H1 (cell line): Measurements from ENCODE around the gene UNK.

ENCODE experiments used
- EZH2 ChIP-seq: fragments of 200-600 bp; sonication (generic); IDR thresholded peaks from 2 replicates; pipeline ENCODE4 v1.7.1; 2012; ENCODE audit warnings: low read depth, mild to moderate bottlenecking, moderate library complexity, low read length, inconsistent platforms; ENCODE audit not compliant: severe bottlenecking
- GTF2F1 ChIP-seq: IDR thresholded peaks from 2 replicates; pipeline ENCODE4 v1.6.1; 2012; ENCODE audit warnings: low read depth, low read length, improper control_type of control experiment, borderline replicate concordance
- KDM5A ChIP-seq: fragments of 200-600 bp; IDR thresholded peaks from 2 replicates; pipeline ENCODE4 v1.7.1; 2012; ENCODE audit warnings: mild to moderate bottlenecking, low read length, inconsistent platforms, mixed read lengths
- POLR2A ChIP-seq, 2 experiments: IDR thresholded peaks; 1 replicate in 1 of 2; 2 replicates in 1 of 2; pipeline ENCODE4 v1.6.1; 2011; ENCODE audit warnings: low read depth in 2 of 2, low read length in 2 of 2, mild to moderate bottlenecking in 2 of 2; ENCODE audit errors: control extremely low read depth in 1 of 2
- POLR2AphosphoS5 ChIP-seq: IDR thresholded peaks from 2 replicates; pipeline ENCODE4 v1.6.1; 2011; ENCODE audit warnings: low read depth, low read length
- RNF2 ChIP-seq: fragments of 200-900, 300-1000 bp; sonication (generic); IDR thresholded peaks from 2 replicates; pipeline ENCODE4 v1.7.1; 2016; ENCODE audit warnings: borderline replicate concordance, low read depth, mild to moderate bottlenecking, antibody characterized with exemption, low read length; ENCODE audit not compliant: poor library complexity, severe bottlenecking; ENCODE audit errors: missing control alignments
- SAP30 ChIP-seq: fragments of 300-600 bp; sonication (generic); IDR thresholded peaks from 2 replicates; pipeline ENCODE4 v1.7.1; 2012; ENCODE audit warnings: low read length, moderate library complexity, mild to moderate bottlenecking, inconsistent platforms; ENCODE audit not compliant: insufficient read depth, insufficient replicate concordance
- SRF ChIP-seq: IDR thresholded peaks from 2 replicates; pipeline ENCODE4 v1.6.1; 2011; ENCODE audit warnings: mild to moderate bottlenecking, low read depth, low read length, moderate library complexity
- SUZ12 ChIP-seq: fragments of 200-600 bp; sonication (generic); IDR thresholded peaks from 2 replicates; pipeline ENCODE4 v1.6.1; 2012; ENCODE audit warnings: mild to moderate bottlenecking, inconsistent platforms, low read length, moderate library complexity, mixed read lengths
- TCF12 ChIP-seq: IDR thresholded peaks from 2 replicates; pipeline ENCODE4 v1.6.1; 2011; ENCODE audit warnings: low read depth, mild to moderate bottlenecking, low read length
- TF ChIP-seq, protein P1 (sequence below), 3 experiments: IDR thresholded peaks; 1 replicate in 2 of 3; 2 replicates in 1 of 3; pipeline versions ENCODE4 v1.5.1 to v1.6.1; 2011; ENCODE audit warnings: low read length in 3 of 3, mild to moderate bottlenecking in 3 of 3, inconsistent platforms in 2 of 3, low read depth in 1 of 3, moderate library complexity in 1 of 3; ENCODE audit not compliant: insufficient read depth in 1 of 3; ENCODE audit errors: control extremely low read depth in 1 of 3

DNA sequence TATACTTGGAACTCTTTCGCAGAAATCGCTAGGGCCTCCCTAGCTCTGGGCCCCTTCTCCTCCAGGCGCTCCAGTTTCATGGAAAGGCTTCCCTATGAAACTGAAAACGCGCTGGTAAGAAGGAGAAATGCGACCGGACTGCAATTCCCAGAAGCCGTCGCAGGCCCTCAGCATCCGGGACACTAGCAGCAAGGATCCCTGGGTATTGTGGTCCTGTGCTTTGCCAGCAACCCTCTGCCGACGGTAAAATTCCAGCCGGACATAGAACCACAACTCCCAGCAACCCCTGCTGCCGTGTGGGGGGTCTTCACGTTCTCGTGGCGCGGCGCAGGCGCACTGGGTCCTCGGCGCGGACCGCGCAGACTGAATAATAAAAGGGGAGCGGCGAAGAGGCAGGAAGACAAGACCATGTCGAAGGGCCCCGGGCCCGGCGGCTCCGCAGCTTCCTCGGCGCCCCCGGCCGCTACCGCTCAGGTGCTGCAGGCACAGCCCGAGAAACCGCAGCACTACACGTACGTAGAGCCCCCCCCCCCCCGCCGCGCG is at the start of gene UNK:
- TF ChIP-seq EZH2 (no peak), SUZ12 (no peak), POLR2A (IDR thresholded peaks at IDR 0.05; ENCODE audit: control extremely low read depth in 1 of 2, low read depth in 2 of 2, low read length in 2 of 2) (peak in 1 of 2 experiments; percentile 89; a peak in 2 of 3 replicates), TCF12 (peak; percentile 79; the same call in 1 of the 2 replicates), SRF (peak; percentile 32; the same call in 1 of the 2 replicates), POLR2AphosphoS5 (peak; percentile 61), RNF2 (no peak), GTF2F1 (no peak), KDM5A (no peak), SAP30 (no peak)
- TF ChIP-seq, protein P1, sequence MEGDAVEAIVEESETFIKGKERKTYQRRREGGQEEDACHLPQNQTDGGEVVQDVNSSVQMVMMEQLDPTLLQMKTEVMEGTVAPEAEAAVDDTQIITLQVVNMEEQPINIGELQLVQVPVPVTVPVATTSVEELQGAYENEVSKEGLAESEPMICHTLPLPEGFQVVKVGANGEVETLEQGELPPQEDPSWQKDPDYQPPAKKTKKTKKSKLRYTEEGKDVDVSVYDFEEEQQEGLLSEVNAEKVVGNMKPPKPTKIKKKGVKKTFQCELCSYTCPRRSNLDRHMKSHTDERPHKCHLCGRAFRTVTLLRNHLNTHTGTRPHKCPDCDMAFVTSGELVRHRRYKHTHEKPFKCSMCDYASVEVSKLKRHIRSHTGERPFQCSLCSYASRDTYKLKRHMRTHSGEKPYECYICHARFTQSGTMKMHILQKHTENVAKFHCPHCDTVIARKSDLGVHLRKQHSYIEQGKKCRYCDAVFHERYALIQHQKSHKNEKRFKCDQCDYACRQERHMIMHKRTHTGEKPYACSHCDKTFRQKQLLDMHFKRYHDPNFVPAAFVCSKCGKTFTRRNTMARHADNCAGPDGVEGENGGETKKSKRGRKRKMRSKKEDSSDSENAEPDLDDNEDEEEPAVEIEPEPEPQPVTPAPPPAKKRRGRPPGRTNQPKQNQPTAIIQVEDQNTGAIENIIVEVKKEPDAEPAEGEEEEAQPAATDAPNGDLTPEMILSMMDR (IDR thresholded peaks at IDR 0.05; ENCODE audit: control extremely low read depth in 1 of 3, insufficient read depth in 1 of 3, low read depth in 1 of 3, low read length in 3 of 3) = no peak
